H1 (cell line): ENCODE results near the gene JOSD2. TPM values are rescaled to one million over a fixed set of nuclear protein-coding genes. Genes with fewer than 3 reads are reported as not detected.

ENCODE experiments used
- CHD7 ChIP-seq: fragments of 300-600 bp; sonication (generic); IDR thresholded peaks from 2 replicates; pipeline ENCODE4 v1.7.1; 2012; ENCODE audit warnings: low read length, moderate library complexity, mild to moderate bottlenecking, inconsistent platforms; ENCODE audit not compliant: insufficient replicate concordance
- CTCF ChIP-seq, 3 experiments: IDR thresholded peaks; 1 replicate in 2 of 3; 2 replicates in 1 of 3; pipeline versions ENCODE4 v1.5.1 to v1.6.1; 2011; ENCODE audit warnings: low read length in 3 of 3, mild to moderate bottlenecking in 3 of 3, inconsistent platforms in 2 of 3, low read depth in 1 of 3, moderate library complexity in 1 of 3; ENCODE audit not compliant: insufficient read depth in 1 of 3; ENCODE audit errors: control extremely low read depth in 1 of 3
- HDAC2 ChIP-seq, 2 experiments: fragments of 300-600 bp in 1 of 2; sonication (generic) in 1 of 2; IDR thresholded peaks; 2 replicates each; pipeline ENCODE4 v1.6.1; 2011 to 2012; ENCODE audit warnings: low read depth in 2 of 2, low read length in 2 of 2, mild to moderate bottlenecking in 2 of 2, moderate library complexity in 2 of 2, borderline replicate concordance in 1 of 2, inconsistent platforms in 1 of 2
- MAFK ChIP-seq: IDR thresholded peaks from 2 replicates; pipeline ENCODE4 v1.6.1; 2012; ENCODE audit warnings: low read depth, mild to moderate bottlenecking, improper control_type of control experiment, low read length
- POLR2A ChIP-seq, 2 experiments: IDR thresholded peaks; 1 replicate in 1 of 2; 2 replicates in 1 of 2; pipeline ENCODE4 v1.6.1; 2011; ENCODE audit warnings: low read depth in 2 of 2, low read length in 2 of 2, mild to moderate bottlenecking in 2 of 2; ENCODE audit errors: control extremely low read depth in 1 of 2
- SUZ12 ChIP-seq: fragments of 200-600 bp; sonication (generic); IDR thresholded peaks from 2 replicates; pipeline ENCODE4 v1.6.1; 2012; ENCODE audit warnings: mild to moderate bottlenecking, inconsistent platforms, low read length, moderate library complexity, mixed read lengths
- TEAD4 ChIP-seq: IDR thresholded peaks from 2 replicates; pipeline ENCODE4 v1.6.1; 2012; ENCODE audit warnings: low read depth, low read length, inconsistent platforms, mixed read lengths
- polyA plus RNA-seq, 7 experiments: library from polyadenylated mRNA; depleted of rRNA in 3 of 7; stranded (reverse) in 5 of 7; unstranded in 2 of 7; fragments of >200 nt in 5 of 7; fragments of 200-250 nt in 2 of 7; gene quantifications; 1 replicate in 5 of 7; 2 replicates in 1 of 7; 4 replicates in 1 of 7; pipeline versions ENCODE4 v1.2.1 to v1.2.3, GENCODE V29; 2011 to 2013; ENCODE audit warnings: missing spikeins in 2 of 7, mixed read lengths in 2 of 7
- total RNA-seq: library from RNA; stranded (reverse); fragmentation: NEBNext Ultra II Directional; extraction: Animal tissue kit (Norgen Biotek cat#: 25700); gene quantifications from 2 replicates; pipeline ENCODE4 v1.2.1, GENCODE V29; 2021

JOSD2 gene
- total and polyA plus RNA-seq, 2 of the 8 experiments (the other 6 are each of a cell fraction or from before 2014, with no cell fraction given): 1.9 to 6.6 TPM

- peak; percentile 62 to 85 (median 78) for TF ChIP-seq CTCF (IDR thresholded peaks at IDR 0.05; ENCODE audit: control extremely low read depth in 1 of 3, insufficient read depth in 1 of 3, low read depth in 1 of 3, low read length in 3 of 3)
- 0 out of 3 replicates have a peak, but pooled peaks of 1 of the 2 experiments have one; percentile 35 for TF ChIP-seq POLR2A (IDR thresholded peaks at IDR 0.05; ENCODE audit: control extremely low read depth in 1 of 2, low read depth in 2 of 2, low read length in 2 of 2)
- TF ChIP-seq TEAD4: no peak
- TF ChIP-seq HDAC2 (IDR thresholded peaks at IDR 0.05; ENCODE audit: borderline replicate concordance in 1 of 2, low read depth in 2 of 2, low read length in 2 of 2): no peak
- no peak for TF ChIP-seq SUZ12
- TF ChIP-seq CHD7: no peak
- TF ChIP-seq MAFK: no peak
Observed at GRCh38 chr19:50465986-50466705, 44.8 kb downstream of the JOSD2 start (continued).
